GM12891 (cell line): ENCODE results near the gene SLC22A12.

Source experiments
- POLR2A ChIP-seq: IDR thresholded peaks from 2 replicates; pipeline ENCODE4 v1.6.1; 2011; ENCODE audit warnings: low read depth, low read length, control low read depth
- POLR2AphosphoS5 ChIP-seq: IDR thresholded peaks from 2 replicates; pipeline ENCODE4 v1.6.1; 2011; ENCODE audit warnings: low read depth, low read length, control low read depth
- SPI1 ChIP-seq: IDR thresholded peaks from 2 replicates; pipeline ENCODE4 v1.6.1; 2011; ENCODE audit warnings: low read depth, low read length, control low read depth
- TAF1 ChIP-seq: IDR thresholded peaks from 2 replicates; pipeline ENCODE4 v1.6.1; 2011; ENCODE audit warnings: low read depth, low read length, control low read depth

DNA sequence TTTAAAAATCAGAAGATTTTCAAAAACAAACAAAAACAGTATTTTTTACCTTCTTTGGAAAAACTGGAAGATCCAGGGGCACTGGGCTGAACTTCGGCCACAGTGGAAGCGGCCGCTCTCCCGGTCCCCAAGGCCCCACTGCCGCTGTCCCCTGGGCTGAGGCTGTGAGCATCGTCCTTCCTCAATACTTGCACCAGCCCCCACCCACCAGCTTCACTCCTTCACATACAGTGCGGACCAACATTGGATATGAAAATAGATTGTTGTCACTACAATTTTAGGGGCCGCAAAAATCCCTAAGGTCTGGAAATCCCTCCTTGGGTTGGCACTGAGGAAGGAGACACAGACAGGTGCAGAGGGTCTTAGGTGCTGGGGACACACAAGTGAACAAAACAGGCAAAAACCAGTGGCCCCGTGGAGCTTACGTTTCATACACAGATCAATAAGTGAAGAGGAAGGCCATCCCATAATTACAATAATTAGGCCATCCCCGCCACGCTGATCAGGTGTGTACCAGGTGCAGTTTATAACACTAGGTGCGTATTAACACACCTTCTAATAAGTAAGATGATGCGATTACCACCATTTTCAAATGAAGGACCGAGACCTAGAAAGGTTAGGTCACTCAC is 28.2 kb upstream of the SLC22A12 start:
- TF ChIP-seq POLR2A = no peak
- TF ChIP-seq POLR2AphosphoS5 = no peak
- TF ChIP-seq TAF1 = no peak
- TF ChIP-seq SPI1 = no peak
